DOHH2 (cell line): ENCODE data around the gene MIA.

Source experiments
- H3F3A ChIP-seq: fragments of 200-600 bp; sonication (generic), shearing (Covaris generic); 2 replicates; pipeline ENCODE4 v1.6.0; 2016; ENCODE audit warnings: antibody characterized with exemption, mild to moderate bottlenecking; ENCODE audit not compliant: control insufficient read depth, insufficient read depth
- H3K27ac ChIP-seq: fragments of 200-600 bp; sonication (generic); 2 replicates; pipeline ENCODE4 v1.5.1; 2014; ENCODE audit warnings: low read depth, mild to moderate bottlenecking, low read length, moderate library complexity
- H3K27me3 ChIP-seq: fragments of 200-600 bp; sonication (generic); 2 replicates; pipeline ENCODE4 v1.6.1; 2014; ENCODE audit warnings: mild to moderate bottlenecking, low read length, mixed read lengths; ENCODE audit not compliant: control insufficient read depth
- H3K36me3 ChIP-seq: fragments of 200-600 bp; sonication (generic); 2 replicates; pipeline ENCODE4 v1.6.1; 2014; ENCODE audit warnings: mild to moderate bottlenecking, low read length, moderate library complexity, mixed read lengths; ENCODE audit not compliant: control insufficient read depth
- H3K4me1 ChIP-seq: fragments of 200-600 bp; sonication (generic); 2 replicates; pipeline ENCODE4 v1.6.1; 2014; ENCODE audit warnings: mild to moderate bottlenecking, low read length, mixed read lengths; ENCODE audit not compliant: control insufficient read depth
- H3K4me2 ChIP-seq: fragments of 200-600 bp; sonication (generic); 2 replicates; pipeline ENCODE4 v1.6.0; 2014; ENCODE audit warnings: mild to moderate bottlenecking, low read length, moderate library complexity
- H3K4me3 ChIP-seq: fragments of 200-600 bp; sonication (generic); 2 replicates; pipeline ENCODE4 v1.5.1; 2014; ENCODE audit warnings: mild to moderate bottlenecking, low read length, mixed read lengths
- H3K79me2 ChIP-seq: fragments of 200-600 bp; sonication (generic); 2 replicates; pipeline ENCODE4 v1.6.1; 2014; ENCODE audit warnings: mild to moderate bottlenecking, low read length, mixed read lengths; ENCODE audit not compliant: control insufficient read depth
- H3K9me2 ChIP-seq: fragments of 200-600 bp; sonication (generic); replicated peaks from 2 replicates; pipeline ENCODE4 v1.6.1; 2014; ENCODE audit warnings: mild to moderate bottlenecking, low read length, mixed read lengths; ENCODE audit not compliant: control insufficient read depth
- H3K9me3 ChIP-seq: fragments of 200-600 bp; sonication (generic); 2 replicates; pipeline ENCODE4 v1.6.1; 2014; ENCODE audit warnings: antibody characterized with exemption, low read length, mixed read lengths; ENCODE audit not compliant: control insufficient read depth, insufficient read depth
- H4K20me1 ChIP-seq: fragments of 200-600 bp; sonication (generic); 2 replicates; pipeline ENCODE4 v1.6.0; 2014; ENCODE audit warnings: low read depth, mild to moderate bottlenecking, antibody characterized with exemption, low read length, moderate library complexity; ENCODE audit not compliant: control insufficient read depth, insufficient read depth
- CTCF ChIP-seq: fragments of 200-600 bp; sonication (generic); IDR thresholded peaks from one replicate; pipeline ENCODE4 v1.5.1; 2014; ENCODE audit warnings: antibody characterized with exemption, mild to moderate bottlenecking, low read depth, low read length; ENCODE audit not compliant: poor library complexity, severe bottlenecking
- EZH2phosphoT487 ChIP-seq: fragments of 200-600 bp; sonication (generic); IDR thresholded peaks from 2 replicates; pipeline ENCODE4 v1.6.1; 2017; ENCODE audit warnings: borderline replicate concordance, mild to moderate bottlenecking, antibody characterized with exemption, low read length, moderate library complexity, mixed read lengths

Gene MIA

GRCh38 chr19:40775632-40776022 is 306 bp downstream of the MIA start:
- H3K9me3 ChIP-seq = peaks cover 4% of the 10 kb centered on the region; the same call in 1 of the 2 replicates
- peaks cover 23% of the 10 kb centered on the region for H3F3A ChIP-seq
- no peak for TF ChIP-seq CTCF
- no peak for TF ChIP-seq EZH2phosphoT487
- peaks cover 51% of the 10 kb centered on the region for H3K4me1 ChIP-seq
- peaks cover 6% of the 10 kb centered on the region; the same call in 1 of the 2 replicates for H3K36me3 ChIP-seq
- no peak overlapping the region for H3K27ac ChIP-seq
- H3K4me3 ChIP-seq = no peak overlapping the region
- no peak overlapping the region for H3K4me2 ChIP-seq
- H4K20me1 ChIP-seq = no peaks in the 10 kb centered on the region
- no peaks in the 10 kb centered on the region for H3K9me2 ChIP-seq
- peaks cover 12% of the 10 kb centered on the region for H3K79me2 ChIP-seq
- H3K27me3 ChIP-seq = no peaks in the 10 kb centered on the region

GRCh38 chr19:40776364-40776763 is 1.0 kb downstream of the MIA start:
- Histone ChIP-seq H3K4me1 (peaks cover 51% of the 10 kb centered on the region), H3K27me3 (no peaks in the 10 kb centered on the region), H4K20me1 (no peaks in the 10 kb centered on the region), H3F3A (peaks cover 18% of the 10 kb centered on the region), H3K79me2 (peaks cover 12% of the 10 kb centered on the region), H3K9me2 (no peaks in the 10 kb centered on the region), H3K4me3 (peak overlapping the region; percentile 89), H3K36me3 (peaks cover 6% of the 10 kb centered on the region; the same call in 1 of the 2 replicates), H3K27ac (peak overlapping the region; percentile 99), H3K4me2 (peak overlapping the region; percentile 99), H3K9me3 (no peaks in the 10 kb centered on the region)
- TF ChIP-seq EZH2phosphoT487 (no peak), CTCF (no peak)

- Histone ChIP-seq H3K4me3 (peak overlapping the region; percentile 89), H4K20me1 (no peaks in the 10 kb centered on the region), H3F3A (peaks cover 18% of the 10 kb centered on the region), H3K4me2 (peak overlapping the region; percentile 99), H3K9me3 (no peaks in the 10 kb centered on the region), H3K4me1 (peaks cover 51% of the 10 kb centered on the region), H3K27me3 (no peaks in the 10 kb centered on the region), H3K36me3 (peaks cover 6% of the 10 kb centered on the region; the same call in 1 of the 2 replicates), H3K79me2 (peaks cover 12% of the 10 kb centered on the region), H3K27ac (peak overlapping the region; percentile 99), H3K9me2 (no peaks in the 10 kb centered on the region)
- TF ChIP-seq EZH2phosphoT487 (no peak), CTCF (no peak)
Observed at GRCh38 chr19:40776932-40777644, 1.8 kb downstream of the MIA start.
